HEK293T (cell line): ENCODE measurements around the gene KLK1.

Source experiments
- CTCF ChIA-PET: fragments of 350-600 bp; formaldehyde crosslinking; extraction: SDS; loops from one replicate; lab custom pipeline; 2021; ENCODE audit warnings: antibody characterized with exemption, inconsistent platforms; lab: Yijun Ruan, JAX
- POLR2A ChIA-PET: fragments of 350-600 bp; formaldehyde crosslinking; extraction: SDS; loops from one replicate; lab custom pipeline; 2020; ENCODE audit warnings: antibody characterized with exemption, inconsistent platforms; lab: Yijun Ruan, JAX
- DNase-seq: peaks from one replicate; pipeline ENCODE4 v3.0.0; 2012; ENCODE audit warnings: mixed read lengths; ENCODE audit errors: extremely low spot score
- ARNT ChIP-seq: fragments of 450-650 bp; IDR thresholded peaks from 2 replicates; pipeline ENCODE4 v1.6.1; 2017; ENCODE audit warnings: mild to moderate bottlenecking
- BHLHE40 ChIP-seq: fragments of 450-650 bp; IDR thresholded peaks from 2 replicates; pipeline ENCODE4 v1.6.1; 2016; ENCODE audit warnings: mild to moderate bottlenecking, moderate library complexity, borderline replicate concordance
- CTBP1 ChIP-seq: fragments of 450-650 bp; IDR thresholded peaks from 2 replicates; pipeline ENCODE4 v1.6.1; 2016; ENCODE audit warnings: borderline replicate concordance
- ELF4 ChIP-seq: fragments of 450-650 bp; IDR thresholded peaks from 2 replicates; pipeline ENCODE4 v1.6.1; 2017; ENCODE audit warnings: antibody characterized with exemption
- FOXA1 ChIP-seq: fragments of 450-650 bp; IDR thresholded peaks from 2 replicates; pipeline ENCODE4 v1.6.1; 2016; ENCODE audit warnings: mild to moderate bottlenecking
- FOXK2 ChIP-seq: fragments of 450-650 bp; IDR thresholded peaks from 2 replicates; pipeline ENCODE4 v1.6.1; 2016; ENCODE audit warnings: mild to moderate bottlenecking
- FOXM1 ChIP-seq: fragments of 450-650 bp; IDR thresholded peaks from 2 replicates; pipeline ENCODE4 v1.6.1; 2017; ENCODE audit warnings: mild to moderate bottlenecking, borderline replicate concordance
- HDGF ChIP-seq: fragments of 450-650 bp; IDR thresholded peaks from 2 replicates; pipeline ENCODE4 v1.6.1; 2017; ENCODE audit warnings: antibody characterized with exemption, borderline replicate concordance
- L3MBTL2 ChIP-seq: fragments of 450-650 bp; conservative IDR thresholded peaks from 2 replicates; pipeline ENCODE4 v1.6.1; 2016; ENCODE audit warnings: mild to moderate bottlenecking
- LEF1 ChIP-seq: fragments of 450-650 bp; IDR thresholded peaks from 2 replicates; pipeline ENCODE4 v1.6.1; 2017; ENCODE audit warnings: mild to moderate bottlenecking, borderline replicate concordance
- NFRKB ChIP-seq: fragments of 450-650 bp; IDR thresholded peaks from 2 replicates; pipeline ENCODE4 v1.6.1; 2016; ENCODE audit warnings: mild to moderate bottlenecking, moderate library complexity
- SP1 ChIP-seq: fragments of 450-650 bp; IDR thresholded peaks from 2 replicates; pipeline ENCODE4 v1.6.1; 2017
- SUZ12 ChIP-seq: fragments of 450-650 bp; IDR thresholded peaks from 2 replicates; pipeline ENCODE4 v1.6.1; 2016; ENCODE audit warnings: mild to moderate bottlenecking
- TARDBP ChIP-seq: fragments of 450-650 bp; IDR thresholded peaks from 2 replicates; pipeline ENCODE4 v1.6.1; 2016
- ZNF384 ChIP-seq: fragments of 450-650 bp; IDR thresholded peaks from 2 replicates; pipeline ENCODE4 v1.6.1; 2016
- TF ChIP-seq, protein P1 (sequence below): fragments of 450-650 bp; IDR thresholded peaks from 2 replicates; pipeline ENCODE4 v1.6.1; 2016

Gene KLK1

DNA sequence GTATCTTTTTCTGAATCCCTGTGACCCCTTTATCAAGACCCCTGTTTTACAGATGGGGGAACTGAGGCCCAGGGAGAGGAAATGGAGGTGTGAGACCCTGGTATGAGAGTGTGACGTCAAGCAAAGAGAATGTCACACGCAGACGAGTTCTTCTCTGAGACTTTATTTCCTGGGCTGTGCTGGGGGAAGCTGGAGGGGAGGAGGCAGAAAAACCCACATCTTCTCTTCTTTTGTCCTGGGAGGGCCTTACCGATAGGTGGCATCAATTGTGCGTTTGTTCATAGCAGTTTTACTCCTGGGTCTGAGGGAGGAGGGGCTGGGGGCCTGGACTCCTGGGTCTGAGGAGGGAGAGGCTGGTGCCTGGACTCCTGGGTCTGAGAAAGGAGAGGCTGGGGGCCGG, 14.7 kb upstream of the KLK1 start:
- CTCF ChIA-PET: interaction anchor here (0.9 to 1.0 kb wide), 2 partner anchors 36 to 84 kb away, joined by 3 to 5 read pairs; no protein-coding TSS in a partner anchor
- TF ChIP-seq ZNF384 (no peak), ELF4 (no peak), FOXK2 (no peak), BHLHE40 (no peak), FOXM1 (no peak), TARDBP (no peak), FOXA1 (no peak), ARNT (no peak), L3MBTL2 (no peak), SP1 (no peak), HDGF (no peak), NFRKB (no peak), LEF1 (no peak)
- TF ChIP-seq, protein P1, sequence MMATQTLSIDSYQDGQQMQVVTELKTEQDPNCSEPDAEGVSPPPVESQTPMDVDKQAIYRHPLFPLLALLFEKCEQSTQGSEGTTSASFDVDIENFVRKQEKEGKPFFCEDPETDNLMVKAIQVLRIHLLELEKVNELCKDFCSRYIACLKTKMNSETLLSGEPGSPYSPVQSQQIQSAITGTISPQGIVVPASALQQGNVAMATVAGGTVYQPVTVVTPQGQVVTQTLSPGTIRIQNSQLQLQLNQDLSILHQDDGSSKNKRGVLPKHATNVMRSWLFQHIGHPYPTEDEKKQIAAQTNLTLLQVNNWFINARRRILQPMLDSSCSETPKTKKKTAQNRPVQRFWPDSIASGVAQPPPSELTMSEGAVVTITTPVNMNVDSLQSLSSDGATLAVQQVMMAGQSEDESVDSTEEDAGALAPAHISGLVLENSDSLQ: no peak
- POLR2A ChIA-PET: interaction anchor here (1.1 kb wide), 1 partner anchor 33 kb away, joined by 3 read pairs; no protein-coding TSS in a partner anchor
- DNase-seq: peak; percentile 55

DNA sequence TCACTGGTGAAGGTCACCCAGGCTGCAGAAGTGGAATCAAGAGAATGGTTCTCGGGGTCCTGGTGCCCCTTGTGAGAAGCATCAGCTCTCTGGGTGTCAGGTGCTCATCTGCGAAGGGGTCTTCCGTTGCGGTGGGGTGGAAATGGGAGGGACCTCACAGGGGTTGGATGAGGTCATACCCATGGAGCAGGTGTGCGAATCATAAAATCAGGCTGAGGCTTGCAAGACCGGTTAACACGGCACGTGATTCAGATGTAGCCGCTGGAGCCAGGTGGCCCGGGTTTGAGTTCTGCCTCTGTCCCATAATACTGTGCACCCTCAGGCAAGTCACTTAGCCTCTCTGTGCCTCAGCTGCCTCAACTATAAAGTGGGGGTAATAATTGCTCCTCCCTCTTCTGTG, 13.7 kb upstream of the KLK1 start:
- TF ChIP-seq FOXK2 (no peak), FOXM1 (no peak), ZNF384 (no peak), CTBP1 (no peak), ELF4 (no peak), LEF1 (no peak), SP1 (no peak), ARNT (no peak), BHLHE40 (no peak), TARDBP (no peak), HDGF (no peak), L3MBTL2 (no peak), NFRKB (no peak), SUZ12 (no peak)
- TF ChIP-seq, protein P1: no peak
- ChIA-PET CTCF (interaction anchor here (0.9 kb wide), 1 partner anchor 85 kb away, joined by 5 read pairs; no protein-coding TSS in a partner anchor), POLR2A (no interaction called here)
- no peak for DNase-seq

DNA sequence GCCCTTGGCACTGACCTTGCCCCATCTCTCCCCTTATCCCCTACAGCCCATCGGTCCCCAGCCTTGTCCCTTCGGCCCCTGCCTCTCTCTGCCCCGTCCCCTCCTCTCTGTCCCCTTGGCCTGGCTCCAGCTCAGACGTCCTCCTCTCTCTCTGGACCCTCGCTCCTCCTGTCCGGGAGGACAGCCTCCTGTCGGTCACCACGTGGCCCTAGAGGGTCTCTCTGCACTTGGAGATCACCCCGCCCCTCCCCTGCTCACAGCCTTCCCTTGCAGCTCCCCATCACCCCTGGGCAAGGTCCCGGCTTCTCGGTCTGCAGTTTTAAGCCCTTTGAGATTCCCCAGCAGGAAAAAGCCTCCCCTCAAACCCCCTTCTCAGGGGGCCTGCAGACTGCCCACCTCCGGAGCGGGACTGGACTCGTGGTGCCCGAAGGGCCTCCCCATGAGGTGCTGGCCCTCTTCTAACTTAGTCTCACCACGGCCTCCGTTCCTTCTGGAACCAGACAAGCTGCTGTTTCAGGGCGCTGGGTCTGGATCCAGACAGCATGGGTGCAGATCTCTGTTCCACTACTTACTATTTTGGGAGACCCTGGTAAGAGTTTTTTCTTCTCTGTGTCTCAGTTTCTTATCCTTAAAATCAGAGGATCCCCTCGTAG, 13.1 kb upstream of the KLK1 start:
- no peak for TF ChIP-seq FOXA1
- no peak for TF ChIP-seq NFRKB
- no peak for TF ChIP-seq L3MBTL2
- no peak for TF ChIP-seq SP1
- no peak for TF ChIP-seq HDGF
- no peak for TF ChIP-seq SUZ12
- no peak for TF ChIP-seq BHLHE40
- TF ChIP-seq ZNF384: no peak
- no peak for TF ChIP-seq ARNT
- TF ChIP-seq LEF1: no peak
- POLR2A ChIA-PET: no interaction called here
- CTCF ChIA-PET: no interaction called here
- DNase-seq: no peak

DNA sequence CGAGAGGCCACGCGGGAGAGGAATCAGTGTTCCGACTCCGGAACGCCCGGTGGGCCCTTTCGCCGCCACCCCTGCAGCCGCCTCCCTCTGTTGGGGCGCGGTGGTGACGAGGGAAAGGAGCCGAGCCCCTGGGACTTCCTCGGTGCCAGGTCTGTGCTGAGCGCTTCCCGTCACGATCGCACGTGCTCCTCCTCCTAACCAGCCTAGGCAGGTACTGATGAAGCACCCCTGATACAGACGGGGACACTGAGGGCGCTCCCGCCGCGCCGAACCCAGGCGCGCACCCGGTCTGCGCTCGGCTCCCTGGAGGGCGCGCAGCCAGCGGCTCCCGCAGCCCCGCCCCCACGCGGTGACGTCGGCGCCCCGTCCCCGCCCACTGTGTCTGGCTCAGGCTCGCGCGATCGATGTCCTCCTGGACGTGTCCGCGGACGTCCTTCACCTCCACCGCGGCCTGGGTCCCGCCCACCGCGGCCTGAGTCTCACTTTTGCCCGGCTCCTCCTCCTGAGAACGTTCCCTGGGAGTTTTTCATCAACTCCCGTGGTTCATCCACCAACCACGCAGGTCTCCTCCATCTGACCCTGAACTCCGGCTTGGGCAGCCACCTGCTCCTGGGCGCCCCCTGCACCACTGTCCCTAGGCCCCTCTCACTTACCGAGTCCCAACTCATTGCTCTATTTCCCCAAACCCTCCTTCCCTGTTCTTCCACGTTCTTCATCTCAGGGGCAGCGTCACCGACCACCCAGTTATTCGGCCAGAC, 12.4 kb upstream of the KLK1 start:
- ChIA-PET CTCF (no interaction called here), POLR2A (interaction anchor here (1.0 kb wide), 1 partner anchor 31 kb away, joined by 3 read pairs; no protein-coding TSS in a partner anchor)
- peak; percentile 87 for DNase-seq
- TF ChIP-seq ELF4 (no peak), L3MBTL2 (peak; percentile 53; the same call in 1 of the 2 replicates), LEF1 (no peak), NFRKB (no peak), ZNF384 (no peak), HDGF (no peak)
- TF ChIP-seq, protein P1: 0 out of 2 replicates have a peak, but pooled peaks have one; percentile 7

DNA sequence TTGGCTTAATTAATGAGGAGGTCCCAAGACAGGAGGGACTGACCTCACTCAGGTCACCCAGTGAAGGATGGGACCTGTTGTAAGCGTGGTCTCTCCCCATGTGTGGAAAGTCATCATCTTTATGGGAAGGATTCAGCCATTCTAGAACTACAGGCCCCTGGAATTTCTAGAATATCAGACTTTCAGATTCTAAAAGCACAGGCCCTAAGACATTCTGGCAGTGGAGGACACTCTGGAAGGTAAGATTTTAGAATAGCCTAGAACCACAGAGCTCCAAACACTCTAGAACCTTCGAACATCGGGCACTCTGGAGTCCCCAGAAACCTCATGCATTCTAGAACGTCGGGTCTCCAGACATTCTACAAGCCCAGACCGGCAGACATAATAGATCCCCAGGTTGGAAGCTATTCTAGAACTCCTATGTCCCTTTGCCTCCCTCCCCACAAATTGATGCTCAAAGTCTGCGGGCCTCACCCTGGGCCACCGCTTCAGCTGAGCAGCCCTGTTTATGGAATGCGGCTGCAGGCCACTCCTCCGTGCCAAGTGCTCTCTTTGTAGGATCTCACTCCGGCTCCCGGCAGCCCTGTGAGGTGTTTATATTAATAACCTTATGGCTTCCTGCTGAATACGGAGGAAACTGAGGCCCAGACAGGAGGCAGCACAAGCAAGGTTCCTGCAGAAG, 11.7 kb upstream of the KLK1 start:
- ChIA-PET CTCF (no interaction called here), POLR2A (interaction anchor here (1.0 kb wide), 1 partner anchor 30 kb away, joined by 3 read pairs; no protein-coding TSS in a partner anchor)
- DNase-seq: no peak
- TF ChIP-seq CTBP1 (no peak), SUZ12 (no peak), FOXA1 (no peak), HDGF (no peak), TARDBP (no peak), NFRKB (no peak)

DNA sequence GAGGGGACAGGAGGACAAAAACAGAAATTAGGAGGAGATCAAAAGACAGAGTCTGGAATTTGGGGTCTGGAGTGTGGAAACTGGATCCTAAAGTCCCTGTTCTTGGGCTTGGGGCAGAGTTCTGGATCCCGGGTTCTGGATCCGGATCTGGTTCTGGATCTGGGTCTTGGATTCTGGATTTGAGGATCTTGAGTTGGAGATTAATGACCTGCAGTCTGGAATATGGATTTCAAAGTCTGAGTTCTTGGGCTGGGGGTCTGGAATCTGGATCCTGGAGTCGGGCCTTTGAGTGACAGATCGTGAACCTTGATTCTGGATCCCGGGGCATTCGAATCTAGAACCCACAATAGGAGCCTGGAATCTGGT, 10.2 kb upstream of the KLK1 start:
- CTCF ChIA-PET: no interaction called here
- POLR2A ChIA-PET: no interaction called here
- TF ChIP-seq TARDBP (no peak), ARNT (peak; percentile 58; the same call in 1 of the 2 replicates)
- DNase-seq: no peak
